ENCODE results near the gene CCT6A. TPM values are rescaled to one million over a fixed set of nuclear protein-coding genes. Genes with fewer than 3 reads are reported as not detected.
A peak's percentile ranks its signal among the peaks of the same experiment; 100 is the strongest.
"Not testable (repeated sequence)": the region's sequence is repeated elsewhere in the genome, so short reads cannot be mapped to it uniquely, and the experiment has no call there.

The CCT6A gene
- total and polyA plus RNA-seq, 8 donors = 33.6 to 89.0 (median 53.2) TPM

DNA sequence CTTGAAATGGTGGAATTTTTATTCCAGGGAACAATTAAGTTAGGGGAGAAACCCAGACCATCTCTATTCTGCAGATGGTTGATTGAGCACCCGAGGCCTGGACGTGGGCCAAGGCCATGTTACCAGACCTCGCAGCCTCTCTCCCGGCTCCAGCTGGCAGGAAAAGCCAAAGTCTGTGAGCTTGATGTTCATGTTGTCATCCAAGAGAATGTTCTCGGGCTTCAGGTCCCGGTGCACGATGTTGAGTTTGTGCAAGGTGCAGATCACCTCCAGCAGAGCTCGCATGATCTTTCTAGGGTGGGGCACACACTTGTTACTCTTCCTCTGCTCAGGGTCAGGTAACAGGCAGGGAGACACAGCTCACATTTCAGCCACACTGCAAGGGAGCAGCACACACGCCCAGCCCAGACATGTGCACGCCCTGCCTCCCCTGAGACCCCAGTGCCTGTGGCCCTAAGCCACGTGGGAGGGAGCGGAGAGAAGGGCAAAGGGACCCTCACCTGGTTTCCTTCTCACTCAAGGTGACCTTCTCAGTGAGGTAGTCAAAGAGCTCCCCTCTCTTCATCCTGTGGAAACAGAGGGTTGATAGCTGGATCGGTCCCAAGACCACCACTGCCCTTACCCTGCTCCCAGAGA, 31.7 kb downstream of the CCT6A start:
- Histone ChIP-seq H3K27ac (no peak overlapping the region), H3K27me3 (no peaks in the 10 kb centered on the region), H3K4me1 (peaks cover 3 to 14% (median 8%) of the 10 kb centered on the region in 3 donors), H3K4me3 (no peak overlapping the region), H3K9me3 (no peaks in the 10 kb centered on the region), H3K36me3 (no peaks in the 10 kb centered on the region)
- 46 to 48% methylated on average over 13 of the region's 13 CpGs for WGBS, 2 donors
- DNase-seq (peak in 5 of 6 donors; percentile 26 to 81 (median 63)), ATAC-seq (peak in 2 of 4 donors; percentile 26 to 40), FAIRE-seq (no peak)
- intact Hi-C loops (cut with DNase I) = no loop called here
- TF ChIP-seq, protein P1, sequence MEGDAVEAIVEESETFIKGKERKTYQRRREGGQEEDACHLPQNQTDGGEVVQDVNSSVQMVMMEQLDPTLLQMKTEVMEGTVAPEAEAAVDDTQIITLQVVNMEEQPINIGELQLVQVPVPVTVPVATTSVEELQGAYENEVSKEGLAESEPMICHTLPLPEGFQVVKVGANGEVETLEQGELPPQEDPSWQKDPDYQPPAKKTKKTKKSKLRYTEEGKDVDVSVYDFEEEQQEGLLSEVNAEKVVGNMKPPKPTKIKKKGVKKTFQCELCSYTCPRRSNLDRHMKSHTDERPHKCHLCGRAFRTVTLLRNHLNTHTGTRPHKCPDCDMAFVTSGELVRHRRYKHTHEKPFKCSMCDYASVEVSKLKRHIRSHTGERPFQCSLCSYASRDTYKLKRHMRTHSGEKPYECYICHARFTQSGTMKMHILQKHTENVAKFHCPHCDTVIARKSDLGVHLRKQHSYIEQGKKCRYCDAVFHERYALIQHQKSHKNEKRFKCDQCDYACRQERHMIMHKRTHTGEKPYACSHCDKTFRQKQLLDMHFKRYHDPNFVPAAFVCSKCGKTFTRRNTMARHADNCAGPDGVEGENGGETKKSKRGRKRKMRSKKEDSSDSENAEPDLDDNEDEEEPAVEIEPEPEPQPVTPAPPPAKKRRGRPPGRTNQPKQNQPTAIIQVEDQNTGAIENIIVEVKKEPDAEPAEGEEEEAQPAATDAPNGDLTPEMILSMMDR (IDR thresholded peaks at IDR 0.05) = no peak

DNA sequence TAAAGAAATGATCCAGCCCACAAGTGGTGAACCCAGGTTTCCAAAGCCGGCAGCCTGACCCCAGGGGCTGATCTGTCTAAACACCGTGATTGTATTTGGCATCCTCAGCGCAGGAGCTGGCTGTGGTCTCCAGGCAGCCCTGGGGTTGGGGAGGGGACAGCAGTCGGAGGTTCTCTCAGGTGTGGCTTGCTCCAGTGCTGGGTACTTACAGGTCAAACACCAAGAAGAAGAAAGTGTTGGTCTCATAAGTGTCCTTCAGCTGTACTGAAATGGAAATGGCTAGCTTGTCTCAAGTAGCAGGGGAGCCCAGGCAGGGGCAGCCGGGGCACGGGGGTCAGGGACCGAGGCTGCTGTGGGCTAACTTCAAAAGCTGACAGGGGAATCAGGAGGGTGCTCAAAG, 35.2 kb downstream of the CCT6A start:
- H3K27me3 ChIP-seq = no peaks in the 10 kb centered on the region
- H3K9me3 ChIP-seq = no peaks in the 10 kb centered on the region
- H3K27ac ChIP-seq = no peak overlapping the region
- TF ChIP-seq, protein P1 (IDR thresholded peaks at IDR 0.05) = no peak
- no peak for ATAC-seq
- WGBS, 2 donors = 90 to 93% methylated on average over 7 of the region's 7 CpGs
- no peak overlapping the region for H3K4me3 ChIP-seq
- H3K36me3 ChIP-seq = no peaks in the 10 kb centered on the region
- FAIRE-seq = no peak
- DNase-seq = peak in 2 of 6 donors; percentile 9 to 20
- intact Hi-C loops (cut with DNase I) = loop anchor here in 1 of 3 donors (5.0 kb wide), 1 partner anchor 444 kb away; no protein-coding TSS in a partner anchor
- peaks cover 0 to 5% (median 0%) of the 10 kb centered on the region in 3 donors for H3K4me1 ChIP-seq

DNA sequence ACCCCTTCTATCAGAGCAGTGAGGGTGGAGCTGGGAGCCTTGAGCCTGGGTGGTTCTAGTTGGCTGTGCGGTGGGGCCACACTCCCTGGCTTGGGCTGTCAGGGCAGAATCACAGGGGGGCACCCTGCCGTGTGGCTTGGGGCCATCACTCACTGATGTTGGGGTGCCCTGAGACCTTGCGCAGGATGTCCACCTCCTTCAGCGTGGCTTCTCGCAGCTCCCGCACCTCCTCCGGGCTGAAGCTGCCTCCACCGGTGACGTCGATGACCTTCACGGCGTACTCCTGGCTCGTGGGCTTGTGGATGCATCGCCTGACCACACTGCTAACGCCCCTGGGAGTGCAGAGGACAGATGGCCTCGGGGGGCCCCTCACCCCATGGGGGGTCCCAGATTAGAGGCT, 35.9 kb downstream of the CCT6A start:
- WGBS, 2 donors = 89 to 91% methylated on average over 16 of the region's 16 CpGs

DNA sequence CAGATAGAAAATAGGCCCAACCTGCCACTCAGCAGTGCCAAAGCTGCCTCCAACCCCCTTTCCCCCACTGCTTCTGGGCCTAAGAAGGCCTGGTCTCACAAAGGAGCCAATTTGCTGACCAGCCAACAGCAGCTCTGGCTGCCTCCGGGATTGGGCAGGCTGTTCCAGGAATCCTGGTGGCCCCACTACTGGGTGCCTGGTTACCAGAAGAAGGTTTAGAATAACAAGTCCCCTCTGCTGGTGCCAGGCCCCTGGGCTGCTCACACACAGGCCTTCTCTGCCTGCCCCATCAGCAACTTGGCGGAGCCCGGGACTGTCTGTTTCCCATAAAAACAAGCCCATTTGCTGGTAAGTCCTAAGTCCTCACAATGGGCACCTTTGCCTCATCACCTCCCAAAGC, 40.0 kb downstream of the CCT6A start:
- Histone ChIP-seq H3K27me3 (no peaks in the 10 kb centered on the region), H3K9me3 (no peaks in the 10 kb centered on the region), H3K36me3 (no peaks in the 10 kb centered on the region), H3K27ac (no peak overlapping the region), H3K4me1 (peaks cover 0 to 8% (median 0%) of the 10 kb centered on the region in 3 donors), H3K4me3 (no peak overlapping the region)
- FAIRE-seq (no peak), ATAC-seq (peak in 1 of 4 donors; percentile 36), DNase-seq (no peak)
- 81 to 89% methylated on average over 3 of the region's 3 CpGs for WGBS, 2 donors
- intact Hi-C loops (cut with DNase I) = no loop called here
- TF ChIP-seq, protein P1 (IDR thresholded peaks at IDR 0.05) = no peak

More for the DNA sequence above, 35.9 kb downstream of the CCT6A start:
- intact Hi-C loops (cut with DNase I) = loop anchor here in 1 of 3 donors (5.0 kb wide), 1 partner anchor 445 kb away; no protein-coding TSS in a partner anchor
- H3K4me3 ChIP-seq = no peak overlapping the region
- ATAC-seq = no peak
- H3K4me1 ChIP-seq = peaks cover 0 to 6% (median 0%) of the 10 kb centered on the region in 3 donors
- H3K27me3 ChIP-seq = no peaks in the 10 kb centered on the region
- no peaks in the 10 kb centered on the region for H3K36me3 ChIP-seq
- peak in 1 of 6 donors; percentile 51 for DNase-seq
- H3K27ac ChIP-seq = no peak overlapping the region
- TF ChIP-seq, protein P1 (IDR thresholded peaks at IDR 0.05) = no peak
- no peaks in the 10 kb centered on the region for H3K9me3 ChIP-seq
- no peak for FAIRE-seq

DNA sequence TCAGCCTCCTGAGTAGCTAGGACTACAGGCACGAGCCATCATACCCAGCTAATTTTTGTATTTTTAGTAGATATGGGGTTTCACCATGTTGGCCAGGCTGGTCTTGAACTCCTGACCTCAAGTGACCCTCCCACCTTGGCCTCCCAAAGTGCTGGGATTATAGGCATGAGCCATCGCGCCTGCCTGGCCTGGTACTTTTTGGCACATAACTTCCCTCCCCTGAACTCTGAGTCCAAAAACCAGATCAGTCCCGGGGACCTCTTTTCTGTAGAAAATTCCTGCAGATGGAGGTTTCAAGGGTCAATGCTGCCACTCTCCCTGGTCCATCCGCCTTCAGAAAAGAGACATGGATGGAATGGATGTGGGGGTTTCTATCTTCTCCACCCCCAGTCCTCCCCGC, 40.8 kb downstream of the CCT6A start:
- WGBS, 2 donors = 28 to 33% methylated on average over 6 of the region's 6 CpGs
- H3K9me3 ChIP-seq; ATAC-seq; intact Hi-C loops (cut with DNase I); H3K4me1 ChIP-seq; H3K27ac ChIP-seq; H3K36me3 ChIP-seq; H3K4me3 ChIP-seq; H3K27me3 ChIP-seq; FAIRE-seq; DNase-seq: not testable (repeated sequence)
